ENCODE data around the gene SCFD2. TPM values are rescaled to one million over a fixed set of nuclear protein-coding genes. Genes with fewer than 3 reads are reported as not detected.

The SCFD2 gene
- total RNA-seq, 1 donor from 2014 or later: 13.2 TPM

DNA sequence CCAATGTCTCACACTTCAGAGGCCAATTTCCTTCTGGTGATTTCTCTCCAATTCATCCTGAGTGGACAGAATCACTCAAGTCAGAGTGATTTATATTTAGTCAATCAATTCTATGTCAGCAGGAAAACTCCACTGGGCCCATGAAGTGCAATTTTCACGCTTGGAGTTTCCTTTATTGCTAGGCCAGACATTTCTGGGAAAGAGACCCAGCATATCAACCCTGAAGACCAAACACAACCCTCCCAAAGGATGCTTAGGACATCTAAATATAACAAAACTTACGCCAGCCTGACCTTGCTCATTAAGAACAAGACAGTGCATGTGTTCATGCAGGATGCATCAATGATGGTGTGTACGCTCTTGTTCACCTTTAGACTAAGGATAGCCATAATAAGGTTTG lies 347.4 kb downstream of the SCFD2 start:
- no peaks in the 10 kb centered on the region for H3K4me1 ChIP-seq
- TF ChIP-seq, protein P1, sequence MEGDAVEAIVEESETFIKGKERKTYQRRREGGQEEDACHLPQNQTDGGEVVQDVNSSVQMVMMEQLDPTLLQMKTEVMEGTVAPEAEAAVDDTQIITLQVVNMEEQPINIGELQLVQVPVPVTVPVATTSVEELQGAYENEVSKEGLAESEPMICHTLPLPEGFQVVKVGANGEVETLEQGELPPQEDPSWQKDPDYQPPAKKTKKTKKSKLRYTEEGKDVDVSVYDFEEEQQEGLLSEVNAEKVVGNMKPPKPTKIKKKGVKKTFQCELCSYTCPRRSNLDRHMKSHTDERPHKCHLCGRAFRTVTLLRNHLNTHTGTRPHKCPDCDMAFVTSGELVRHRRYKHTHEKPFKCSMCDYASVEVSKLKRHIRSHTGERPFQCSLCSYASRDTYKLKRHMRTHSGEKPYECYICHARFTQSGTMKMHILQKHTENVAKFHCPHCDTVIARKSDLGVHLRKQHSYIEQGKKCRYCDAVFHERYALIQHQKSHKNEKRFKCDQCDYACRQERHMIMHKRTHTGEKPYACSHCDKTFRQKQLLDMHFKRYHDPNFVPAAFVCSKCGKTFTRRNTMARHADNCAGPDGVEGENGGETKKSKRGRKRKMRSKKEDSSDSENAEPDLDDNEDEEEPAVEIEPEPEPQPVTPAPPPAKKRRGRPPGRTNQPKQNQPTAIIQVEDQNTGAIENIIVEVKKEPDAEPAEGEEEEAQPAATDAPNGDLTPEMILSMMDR (IDR thresholded peaks at IDR 0.05): no peak
- ATAC-seq: no peak
- no peaks in the 10 kb centered on the region for H3K36me3 ChIP-seq
- H3K9me3 ChIP-seq: no peaks in the 10 kb centered on the region
- H3K27ac ChIP-seq: no peak overlapping the region
- no peak for DNase-seq
- H3K27me3 ChIP-seq (ENCODE audit: low read depth): no peaks in the 10 kb centered on the region
- intact Hi-C loops (cut with DNase I): no loop called here
- H3K4me3 ChIP-seq: no peak overlapping the region

DNA sequence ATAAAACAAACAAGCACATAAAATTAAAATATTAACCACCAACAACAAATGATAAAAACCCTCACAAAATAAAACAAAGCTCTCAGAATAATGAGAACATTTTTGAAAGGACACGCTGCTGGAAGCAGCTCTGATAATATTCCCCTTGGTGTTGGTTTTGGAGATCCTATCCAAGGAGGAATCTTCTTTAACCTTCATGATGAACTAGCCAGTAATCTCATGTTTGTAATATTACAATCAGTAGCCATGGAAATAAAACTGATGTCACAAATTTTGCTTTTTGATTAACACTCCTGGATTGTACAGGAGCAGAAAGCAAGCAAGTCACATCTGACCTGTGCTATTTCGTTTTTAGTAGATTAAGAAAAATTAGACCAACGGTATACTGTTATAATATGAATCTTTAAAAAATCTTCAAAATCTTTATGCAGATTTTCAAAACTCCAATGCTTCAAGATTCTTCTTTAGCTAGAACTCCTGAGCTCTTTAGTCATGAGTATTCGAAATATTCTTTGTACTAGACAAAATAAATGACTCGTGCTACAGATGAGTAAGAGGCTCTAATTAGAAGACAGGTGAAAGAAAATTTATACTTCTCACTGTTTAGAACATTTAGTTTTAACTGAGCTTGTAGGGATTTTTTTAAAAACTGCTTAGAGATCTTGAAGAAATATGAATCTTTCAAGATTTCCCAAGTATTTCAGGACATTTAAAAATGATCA lies 349.6 kb downstream of the SCFD2 start:
- intact Hi-C loops (cut with DNase I): no loop called here
- Histone ChIP-seq H3K36me3 (no peaks in the 10 kb centered on the region), H3K4me3 (no peak overlapping the region), H3K27me3 (ENCODE audit: low read depth) (no peaks in the 10 kb centered on the region), H3K4me1 (peaks cover 13% of the 10 kb centered on the region), H3K27ac (no peak overlapping the region), H3K9me3 (no peaks in the 10 kb centered on the region)
- no peak for ATAC-seq
- DNase-seq: no peak
- TF ChIP-seq, protein P1 (IDR thresholded peaks at IDR 0.05): no peak

DNA sequence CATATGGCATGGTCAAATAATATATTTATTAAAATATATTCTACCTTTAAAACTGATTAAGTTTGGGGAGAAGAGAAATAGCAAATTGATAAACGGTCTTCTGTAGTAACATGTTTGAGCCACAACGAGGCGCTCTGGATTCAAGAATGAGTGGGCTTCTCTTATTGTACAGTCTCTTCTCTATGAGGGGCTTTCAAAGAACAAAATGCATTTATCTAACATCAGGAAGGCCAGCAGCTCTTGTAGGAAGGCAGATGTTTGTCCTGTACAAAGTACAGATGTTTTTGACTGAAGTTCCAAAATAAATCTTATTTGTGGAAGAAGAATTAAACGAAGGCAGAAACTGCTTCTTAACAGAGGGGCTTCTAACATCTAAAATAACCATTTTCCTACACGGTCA lies 350.2 kb downstream of the SCFD2 start:
- Histone ChIP-seq H3K36me3 (no peaks in the 10 kb centered on the region), H3K9me3 (no peaks in the 10 kb centered on the region), H3K27ac (no peak overlapping the region), H3K4me1 (peaks cover 17% of the 10 kb centered on the region), H3K4me3 (no peak overlapping the region), H3K27me3 (ENCODE audit: low read depth) (no peaks in the 10 kb centered on the region)
- TF ChIP-seq, protein P1 (IDR thresholded peaks at IDR 0.05): peak; percentile 60
- intact Hi-C loops (cut with DNase I): no loop called here
- DNase-seq: no peak
- no peak for ATAC-seq

GRCh38 chr4:53014881-53015280 lies 351.0 kb downstream of the SCFD2 start:
- ATAC-seq (no peak), DNase-seq (no peak)
- Histone ChIP-seq H3K36me3 (no peaks in the 10 kb centered on the region), H3K4me3 (no peak overlapping the region), H3K9me3 (no peaks in the 10 kb centered on the region), H3K27me3 (ENCODE audit: low read depth) (no peaks in the 10 kb centered on the region), H3K27ac (no peak overlapping the region), H3K4me1 (peaks cover 17% of the 10 kb centered on the region)
- TF ChIP-seq, protein P1 (IDR thresholded peaks at IDR 0.05): no peak
- intact Hi-C loops (cut with DNase I): no loop called here

DNA sequence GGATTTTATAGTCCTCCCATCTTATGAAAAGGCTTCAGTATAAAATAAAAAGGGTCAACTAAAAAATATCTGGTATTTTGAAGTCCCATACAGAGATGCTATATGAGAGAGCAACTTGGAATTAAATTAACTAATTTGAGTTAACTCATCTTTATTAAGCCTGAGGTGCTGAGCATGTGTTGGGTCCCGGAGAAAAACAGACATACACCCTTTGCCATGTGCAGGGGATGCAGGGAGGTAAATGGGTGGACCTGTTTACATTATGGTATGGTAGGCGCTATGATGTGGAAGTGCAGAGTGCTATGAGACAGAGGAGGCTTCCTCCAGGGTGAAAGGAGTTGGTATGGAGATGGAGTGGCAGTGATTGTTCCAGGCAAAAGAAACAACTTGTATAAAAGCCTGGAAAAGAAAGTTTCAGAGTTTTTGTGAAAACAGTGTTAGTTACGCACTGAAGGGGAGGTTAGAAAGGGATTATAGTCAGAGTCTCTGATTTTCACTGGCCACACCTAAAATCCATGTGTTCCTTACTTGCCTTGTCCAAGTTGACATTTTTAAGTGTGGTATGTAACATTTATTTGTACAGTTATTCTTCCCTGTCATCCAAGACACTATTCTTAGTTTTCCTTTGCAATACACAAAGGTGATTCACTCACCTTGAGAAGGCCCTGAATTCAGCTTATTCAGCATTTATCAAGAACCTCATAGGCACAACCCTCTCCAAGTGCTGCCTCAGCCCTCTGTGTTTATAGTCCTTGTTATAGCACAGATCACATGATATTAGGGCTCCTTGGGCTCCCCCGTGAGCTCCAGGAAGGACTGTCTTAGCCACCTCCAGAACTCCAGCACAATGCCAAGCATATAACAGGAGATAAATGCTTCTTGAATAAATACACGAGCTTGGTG lies 351.7 kb downstream of the SCFD2 start:
- intact Hi-C loops (cut with DNase I): no loop called here
- H3K9me3 ChIP-seq: no peaks in the 10 kb centered on the region
- ATAC-seq (no peak), DNase-seq (no peak)
- TF ChIP-seq, protein P1 (IDR thresholded peaks at IDR 0.05): no peak
- peaks cover 17% of the 10 kb centered on the region for H3K4me1 ChIP-seq
- no peaks in the 10 kb centered on the region for H3K36me3 ChIP-seq
- no peak overlapping the region for H3K27ac ChIP-seq
- H3K4me3 ChIP-seq: no peak overlapping the region
- no peaks in the 10 kb centered on the region for H3K27me3 ChIP-seq (ENCODE audit: low read depth)

Measured in lower lobe of right lung (tissue), 2 donors.